GM19239 (cell line): Measurements from ENCODE around the gene TMEM131.
"Not testable (repeated sequence)": the region's sequence is repeated elsewhere in the genome, so short reads cannot be mapped to it uniquely, and the experiment has no call there.

Experiments used
- DNase-seq: peaks from one replicate; pipeline ENCODE4 v3.0.0; 2011; ENCODE audit warnings: low spot score; ENCODE audit not compliant: insufficient read length
- FAIRE-seq: peaks from 2 replicates; lab custom pipeline; 2011; peaks lifted over from hg19 to GRCh38; lab: Jason Lieb, UNC

The TMEM131 gene

DNA sequence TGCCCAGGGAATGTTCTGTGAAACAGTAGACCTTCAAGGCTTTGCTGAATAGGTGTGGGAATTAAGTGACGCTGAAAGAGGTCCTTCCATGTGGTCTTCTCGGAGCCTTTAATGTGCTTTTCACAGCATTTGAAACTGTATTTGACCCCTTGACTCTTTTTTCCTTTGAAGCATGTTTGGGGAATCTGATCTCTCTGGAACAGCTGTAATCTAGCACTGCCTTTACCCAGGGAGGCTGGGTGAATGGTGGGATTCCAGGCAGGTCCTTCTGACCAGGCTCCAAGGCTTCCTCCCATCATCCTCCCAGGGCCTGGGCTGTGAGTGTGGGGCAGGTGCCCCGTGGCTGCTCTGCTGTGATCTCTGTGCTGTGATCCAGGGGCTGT, 278.1 kb downstream of the TMEM131 start:
- DNase-seq (no peak), FAIRE-seq (no peak)

DNA sequence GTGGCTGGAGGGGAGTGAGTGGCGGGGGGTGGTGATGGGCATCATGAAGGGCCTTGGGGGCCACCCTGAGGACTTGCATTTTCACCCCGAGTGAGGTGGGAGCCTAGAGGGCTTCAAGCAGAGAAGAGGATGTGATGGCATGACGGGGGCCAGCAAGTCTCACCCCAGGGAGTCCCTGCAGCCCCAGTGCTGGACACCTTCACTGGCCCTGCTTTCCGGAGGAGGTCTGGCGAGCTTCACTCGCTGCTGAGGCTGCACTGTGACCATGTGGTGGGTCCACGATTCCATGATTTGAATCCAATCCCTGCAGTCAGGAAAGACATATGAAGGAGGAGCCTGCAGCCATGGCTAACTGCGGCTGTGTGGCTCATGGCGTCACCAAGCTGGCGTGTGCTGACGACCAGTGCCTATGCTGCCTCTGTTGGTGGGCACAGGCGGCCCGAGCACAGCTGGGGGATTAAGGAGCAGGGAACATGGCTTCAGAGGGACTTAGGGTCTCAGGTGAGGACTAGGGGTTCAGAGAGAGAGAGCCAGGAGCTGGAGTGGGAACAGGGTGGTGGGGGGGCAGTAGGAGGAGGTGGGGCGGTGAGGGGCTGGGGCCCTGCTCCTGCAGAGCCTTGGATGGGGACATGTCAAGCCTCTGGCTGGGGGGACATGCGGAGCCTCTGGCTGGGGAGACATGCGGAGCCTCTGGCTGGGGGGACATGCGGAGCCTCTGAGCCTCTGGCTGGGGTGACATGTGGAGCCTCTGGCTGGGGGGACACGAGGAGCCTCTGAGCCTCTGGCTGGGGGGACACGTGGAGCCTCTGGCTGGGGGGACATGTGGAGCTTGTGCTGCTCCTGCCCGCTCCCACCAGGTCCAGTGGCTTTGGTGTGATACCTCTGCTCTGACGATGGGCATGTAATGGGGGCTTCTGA, 278.8 kb downstream of the TMEM131 start:
- DNase-seq = no peak
- FAIRE-seq = no peak

- no peak for FAIRE-seq
- DNase-seq = no peak
Measured at GRCh38 chr2:97715951-97716694, 279.6 kb downstream of the TMEM131 start.

GRCh38 chr2:97714950-97715652, 280.6 kb downstream of the TMEM131 start:
- FAIRE-seq = no peak
- DNase-seq = no peak

DNA sequence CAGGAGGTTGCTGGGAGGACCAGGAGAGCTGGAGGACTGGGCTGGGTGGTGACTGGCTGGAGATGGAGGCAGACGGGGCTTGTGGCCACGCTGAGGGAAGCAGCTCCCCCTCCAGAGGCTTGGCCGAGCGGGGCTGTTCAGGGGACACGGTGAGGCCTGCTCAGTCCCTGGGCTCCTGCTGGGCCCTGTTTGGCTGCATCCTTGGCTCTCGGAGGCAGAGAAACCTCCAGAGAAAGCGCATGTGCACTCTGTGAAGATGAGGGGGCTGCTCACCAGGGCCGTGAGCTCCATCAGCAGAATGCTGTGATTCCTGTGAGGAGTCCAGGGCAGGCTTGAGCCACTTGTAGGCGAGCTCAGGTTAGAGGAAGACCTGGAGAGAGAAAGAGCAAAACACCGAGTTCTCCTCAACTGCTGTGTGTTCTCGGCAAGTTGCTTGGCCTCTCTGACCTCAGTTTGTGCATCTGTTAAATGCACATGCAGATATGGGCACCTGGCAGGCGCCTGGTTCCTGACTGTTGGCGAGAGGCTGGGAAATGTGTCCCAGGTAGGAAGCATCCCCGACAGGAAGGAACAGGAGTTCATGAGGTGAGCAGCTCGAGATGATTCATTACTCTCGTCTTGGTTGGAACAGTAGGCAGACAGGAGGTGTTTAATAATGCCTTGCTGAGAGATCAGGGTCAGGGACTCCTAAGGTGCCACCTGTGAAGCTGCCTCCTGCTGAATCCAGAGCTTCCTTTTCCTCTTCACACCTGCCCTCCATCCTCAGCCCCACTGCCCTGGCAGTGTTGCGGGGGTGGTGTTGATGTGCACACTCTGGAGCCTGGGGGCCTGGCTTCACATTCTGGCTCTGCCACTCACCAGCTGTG, 281.4 kb downstream of the TMEM131 start:
- DNase-seq (no peak), FAIRE-seq (no peak)

GRCh38 chr2:97713296-97714083, 282.3 kb downstream of the TMEM131 start, which contains the start of gene ZAP70:
TSS of gene ZAP70 (plus strand) at chr2:97713576. CDS start at chr2:97724037, 10,461 bp downstream.
- FAIRE-seq (peak; percentile 60), DNase-seq (no peak)

DNA sequence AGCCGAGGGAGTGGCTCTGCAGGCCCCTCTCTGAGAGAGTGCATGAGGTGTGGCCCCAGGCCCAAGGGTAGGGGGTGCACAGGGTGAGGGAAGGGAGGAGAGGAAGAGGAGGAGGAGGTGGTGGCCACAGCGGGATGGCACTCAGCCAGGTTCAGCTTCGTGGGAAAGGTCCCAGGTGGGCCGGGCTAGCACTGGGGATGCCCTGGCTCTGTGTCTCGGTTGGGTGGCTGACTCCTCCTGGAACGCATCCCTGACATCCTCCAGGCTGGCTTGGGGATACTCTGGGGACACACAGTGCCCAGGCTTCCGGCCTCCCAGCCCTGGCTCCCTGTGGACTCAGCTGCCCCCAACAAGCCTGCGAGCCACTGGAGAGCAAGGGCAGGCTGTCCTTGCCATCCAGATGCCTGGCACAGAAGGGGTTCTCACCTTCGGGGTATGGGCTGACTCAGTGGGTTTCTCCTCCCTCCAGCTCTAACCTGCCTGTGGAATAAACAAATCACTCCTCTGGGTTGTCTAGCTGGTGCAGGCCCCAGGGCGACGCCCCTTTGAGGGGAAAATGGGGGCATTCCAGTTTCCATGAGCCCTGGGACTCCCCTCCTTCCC, 283.0 kb downstream of the TMEM131 start:
- DNase-seq (no peak), FAIRE-seq (no peak)

GRCh38 chr2:97712175-97712574, 283.6 kb downstream of the TMEM131 start:
- FAIRE-seq = not testable (repeated sequence)

DNA sequence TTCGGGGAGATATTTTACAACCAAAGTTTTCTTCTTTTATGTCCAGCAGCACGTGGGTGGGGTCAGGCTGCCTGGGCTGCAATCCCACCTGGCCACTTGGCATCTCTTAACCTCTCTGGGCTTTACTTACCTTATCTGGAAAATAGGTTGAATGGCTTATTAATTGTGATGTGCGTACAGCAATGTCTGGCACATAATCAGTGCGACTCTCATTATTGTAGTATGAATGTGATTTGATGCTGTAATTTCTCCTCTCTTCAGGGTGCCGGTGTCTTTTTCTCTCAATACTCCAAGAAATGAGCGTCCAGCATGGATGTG, 284.4 kb downstream of the TMEM131 start:
- no peak for FAIRE-seq
- no peak for DNase-seq

More at GRCh38 chr2:97712175-97712574, 283.6 kb downstream of the TMEM131 start:
- DNase-seq = not testable (repeated sequence)

DNA sequence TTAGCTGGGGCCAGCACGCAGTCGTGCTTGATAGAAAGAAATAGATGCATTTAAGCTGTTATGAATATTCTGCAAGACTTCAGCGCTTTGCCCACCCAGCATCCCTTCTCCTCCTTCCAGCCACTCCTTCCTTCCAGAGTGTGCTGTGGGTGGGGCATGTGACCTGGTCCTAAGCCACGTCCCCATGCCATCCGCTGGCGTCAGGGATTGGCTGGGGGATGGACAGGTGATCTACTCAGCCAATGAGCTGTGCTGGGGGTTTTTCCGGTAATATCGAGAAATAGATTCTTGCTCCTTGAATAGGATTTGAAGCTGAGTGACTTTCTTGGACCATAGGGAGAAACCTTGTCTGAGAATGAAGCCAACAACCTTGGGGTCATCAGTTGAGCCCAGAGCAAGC, 287.1 kb downstream of the TMEM131 start:
- no peak for FAIRE-seq

GRCh38 chr2:97708048-97708380, 287.7 kb downstream of the TMEM131 start:
- DNase-seq (no peak), FAIRE-seq (no peak)

More for the DNA sequence above, 287.1 kb downstream of the TMEM131 start:
- DNase-seq = no peak

DNA sequence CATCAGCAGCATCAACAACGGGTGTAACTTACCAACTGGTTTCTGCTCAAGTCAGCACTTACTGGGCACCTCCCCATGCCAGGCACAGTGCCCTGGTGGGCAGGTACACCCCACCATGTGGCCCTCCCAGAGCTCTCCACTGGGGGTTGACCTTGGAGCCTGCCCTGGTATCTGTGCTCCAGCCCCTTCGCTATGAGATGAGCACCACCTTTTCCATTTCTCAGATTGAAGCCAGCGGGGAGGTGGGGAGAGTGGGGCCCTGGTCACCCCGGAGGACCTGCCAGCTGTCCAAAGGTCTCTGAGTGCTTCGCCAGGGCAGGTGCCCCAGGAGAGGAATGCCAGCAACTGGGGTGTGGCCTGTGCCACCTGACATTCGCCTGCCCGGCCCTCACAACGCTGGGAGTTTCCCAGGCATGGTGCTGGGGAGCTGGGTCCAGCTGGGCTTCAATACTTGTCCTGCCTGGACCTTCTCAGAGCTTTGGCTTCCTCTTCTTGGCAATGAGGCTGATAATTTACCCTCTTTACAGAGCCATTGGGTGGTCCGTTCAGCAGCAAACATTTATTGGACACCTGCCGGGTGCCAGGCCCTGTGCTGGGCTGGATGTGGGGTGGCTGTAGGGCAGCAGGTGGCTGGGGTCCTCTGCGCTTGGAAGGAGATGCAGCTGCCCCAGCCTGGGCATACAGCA, 288.2 kb downstream of the TMEM131 start:
- DNase-seq (no peak), FAIRE-seq (no peak)

- FAIRE-seq = no peak
- DNase-seq = no peak
Measured at GRCh38 chr2:97706708-97707345, 288.9 kb downstream of the TMEM131 start.
